CMK (cell line): ENCODE results near the gene SPDYE2B.
"Not testable (repeated sequence)": the region's sequence is repeated elsewhere in the genome, so short reads cannot be mapped to it uniquely, and the experiment has no call there.

ENCODE experiments used
- DNase-seq: peaks from one replicate; pipeline ENCODE4 v3.0.0-alpha.2; 2010; ENCODE audit warnings: low read depth

The SPDYE2B gene

GRCh38 chr7:102649924-102650323 lies at the start of gene SPDYE2B:
Gene SPDYE2B, plus strand, starts transcription at chr7:102650319. Its CDS starts 2,030 bp downstream, at chr7:102652349.
- not testable (repeated sequence) for DNase-seq

- DNase-seq = not testable (repeated sequence)
Observed at GRCh38 chr7:102602317-102602716, 47.8 kb upstream of the SPDYE2B start.

GRCh38 chr7:102604431-102605145 lies 45.5 kb upstream of the SPDYE2B start:
- DNase-seq = not testable (repeated sequence)

GRCh38 chr7:102606848-102607247 lies 43.3 kb upstream of the SPDYE2B start:
- DNase-seq = not testable (repeated sequence)

GRCh38 chr7:102609734-102610133 lies 40.4 kb upstream of the SPDYE2B start:
- not testable (repeated sequence) for DNase-seq

- DNase-seq = not testable (repeated sequence)
Observed at GRCh38 chr7:102610441-102610840, 39.7 kb upstream of the SPDYE2B start.

GRCh38 chr7:102611013-102611674 lies 39.0 kb upstream of the SPDYE2B start:
- DNase-seq = not testable (repeated sequence)

GRCh38 chr7:102611675-102612325 lies 38.3 kb upstream of the SPDYE2B start:
- peak; percentile 33 for DNase-seq

- not testable (repeated sequence) for DNase-seq
Observed at GRCh38 chr7:102613575-102614345, 36.4 kb upstream of the SPDYE2B start.

- DNase-seq = not testable (repeated sequence)
Observed at GRCh38 chr7:102614346-102614697, 35.8 kb upstream of the SPDYE2B start.

GRCh38 chr7:102614873-102615272 lies 35.2 kb upstream of the SPDYE2B start:
- DNase-seq = not testable (repeated sequence)

- not testable (repeated sequence) for DNase-seq
Observed at GRCh38 chr7:102615930-102616329, 34.2 kb upstream of the SPDYE2B start.

- DNase-seq = peak; percentile 7
Observed at GRCh38 chr7:102616507-102617125, 33.5 kb upstream of the SPDYE2B start, which contains the start of gene RASA4. Gene RASA4, minus strand, starts transcription at chr7:102616756. Its CDS starts 67 bp downstream, at chr7:102616689.

GRCh38 chr7:102618122-102618521 lies 32.0 kb upstream of the SPDYE2B start:
- DNase-seq = not testable (repeated sequence)

- not testable (repeated sequence) for DNase-seq
Observed at GRCh38 chr7:102627271-102627904, 22.7 kb upstream of the SPDYE2B start.

GRCh38 chr7:102630622-102631021 lies 19.5 kb upstream of the SPDYE2B start:
- DNase-seq = not testable (repeated sequence)

GRCh38 chr7:102634299-102634698 lies 15.8 kb upstream of the SPDYE2B start:
- not testable (repeated sequence) for DNase-seq

GRCh38 chr7:102635354-102635753 lies 14.8 kb upstream of the SPDYE2B start:
- DNase-seq = not testable (repeated sequence)

- not testable (repeated sequence) for DNase-seq
Observed at GRCh38 chr7:102636956-102637355, 13.2 kb upstream of the SPDYE2B start.

GRCh38 chr7:102638848-102639247 lies 11.3 kb upstream of the SPDYE2B start:
- DNase-seq = not testable (repeated sequence)

GRCh38 chr7:102642691-102643090 lies 7.4 kb upstream of the SPDYE2B start, which contains the start of gene UPK3BL1:
Gene UPK3BL1, minus strand, starts transcription at chr7:102642791. Its CDS starts 50 bp downstream, at chr7:102642741.
- not testable (repeated sequence) for DNase-seq
